Astrocyte (in vitro differentiated cells and primary cell): Measurements from ENCODE around the gene APOB. TPM values are rescaled to one million over a fixed set of nuclear protein-coding genes. Genes with fewer than 3 reads are reported as not detected.

Experiments
- DNase-seq: peaks from one replicate; pipeline ENCODE4 v3.0.0-alpha.2; 2010; ENCODE audit warnings: low read depth
- FAIRE-seq: peaks from 2 replicates; lab custom pipeline; 2011; peaks lifted over from hg19 to GRCh38; lab: Jason Lieb, UNC
- H2AFZ ChIP-seq: 2 replicates; pipeline ENCODE4 v1.6.0; 2012; ENCODE audit warnings: low read depth, low read length, inconsistent platforms
- H3K27ac ChIP-seq: 2 replicates; pipeline ENCODE4 v1.5.1; 2011; ENCODE audit warnings: low read depth, low read length, inconsistent platforms
- H3K27me3 ChIP-seq: 2 replicates; pipeline ENCODE4 v1.6.0; 2011; ENCODE audit warnings: low read length, inconsistent platforms; ENCODE audit not compliant: insufficient read depth
- H3K36me3 ChIP-seq: 2 replicates; pipeline ENCODE4 v1.5.1; 2011; ENCODE audit warnings: low read length, inconsistent platforms; ENCODE audit not compliant: insufficient read depth
- H3K4me1 ChIP-seq: 2 replicates; pipeline ENCODE4 v1.5.1; 2011; ENCODE audit warnings: low read length, inconsistent platforms; ENCODE audit not compliant: insufficient read depth
- H3K4me2 ChIP-seq: 2 replicates; pipeline ENCODE4 v1.6.0; 2012; ENCODE audit warnings: low read length, inconsistent platforms
- H3K4me3 ChIP-seq: 2 replicates; pipeline ENCODE4 v1.5.1; 2011; ENCODE audit warnings: low read depth, mild to moderate bottlenecking, low read length, inconsistent platforms; ENCODE audit not compliant: insufficient read depth
- H3K79me2 ChIP-seq: 2 replicates; pipeline ENCODE4 v1.6.0; 2012; ENCODE audit warnings: mild to moderate bottlenecking, low read length, inconsistent platforms; ENCODE audit not compliant: insufficient read depth
- H3K9ac ChIP-seq: 2 replicates; pipeline ENCODE4 v1.6.0; 2012; ENCODE audit warnings: mild to moderate bottlenecking, low read length, inconsistent platforms
- H3K9me3 ChIP-seq: 2 replicates; pipeline ENCODE4 v1.5.1; 2012; ENCODE audit warnings: low read depth, mild to moderate bottlenecking, low read length, inconsistent platforms; ENCODE audit not compliant: insufficient read depth
- H4K20me1 ChIP-seq: 2 replicates; pipeline ENCODE4 v1.6.0; 2012; ENCODE audit warnings: low read length, inconsistent platforms; ENCODE audit not compliant: insufficient read depth
- H3K27ac Mint-ChIP-seq: one replicate; pipeline ENCODE4 v1.8.0; 2021; ENCODE audit warnings: mild to moderate bottlenecking, mixed read lengths; ENCODE audit not compliant: unreplicated experiment
- H3K27me3 Mint-ChIP-seq: one replicate; pipeline ENCODE4 v1.8.0; 2021; ENCODE audit warnings: low read depth, mixed read lengths; ENCODE audit not compliant: unreplicated experiment
- H3K36me3 Mint-ChIP-seq: one replicate; pipeline ENCODE4 v1.8.0; 2021; ENCODE audit warnings: low read depth, mixed read lengths; ENCODE audit not compliant: unreplicated experiment
- H3K4me1 Mint-ChIP-seq: one replicate; pipeline ENCODE4 v1.8.0; 2021; ENCODE audit warnings: low read depth, mixed read lengths; ENCODE audit not compliant: unreplicated experiment
- H3K4me3 Mint-ChIP-seq: one replicate; pipeline ENCODE4 v1.8.0; 2021; ENCODE audit warnings: mild to moderate bottlenecking, moderate library complexity, mixed read lengths; ENCODE audit not compliant: unreplicated experiment
- H3K9me3 Mint-ChIP-seq: one replicate; pipeline ENCODE4 v1.8.0; 2021; ENCODE audit warnings: mild to moderate bottlenecking, mixed read lengths; ENCODE audit not compliant: unreplicated experiment
- EZH2 ChIP-seq: IDR thresholded peaks from 2 replicates; pipeline ENCODE4 v1.6.1; 2012; ENCODE audit warnings: mild to moderate bottlenecking, low read length, inconsistent platforms; ENCODE audit not compliant: insufficient read depth
- total RNA-seq: library from RNA; stranded (reverse); gene quantifications from 2 replicates; pipeline ENCODE4 v1.2.1, GENCODE V29; 2021
- TF ChIP-seq, protein P1 (sequence below): IDR thresholded peaks from 2 replicates; pipeline ENCODE4 v1.5.1; 2011; ENCODE audit warnings: low read depth, mild to moderate bottlenecking, inconsistent platforms, low read length, moderate library complexity; ENCODE audit not compliant: insufficient read depth

Gene APOB
- total RNA-seq, 1 donor from 2014 or later = 0.05 TPM

DNA sequence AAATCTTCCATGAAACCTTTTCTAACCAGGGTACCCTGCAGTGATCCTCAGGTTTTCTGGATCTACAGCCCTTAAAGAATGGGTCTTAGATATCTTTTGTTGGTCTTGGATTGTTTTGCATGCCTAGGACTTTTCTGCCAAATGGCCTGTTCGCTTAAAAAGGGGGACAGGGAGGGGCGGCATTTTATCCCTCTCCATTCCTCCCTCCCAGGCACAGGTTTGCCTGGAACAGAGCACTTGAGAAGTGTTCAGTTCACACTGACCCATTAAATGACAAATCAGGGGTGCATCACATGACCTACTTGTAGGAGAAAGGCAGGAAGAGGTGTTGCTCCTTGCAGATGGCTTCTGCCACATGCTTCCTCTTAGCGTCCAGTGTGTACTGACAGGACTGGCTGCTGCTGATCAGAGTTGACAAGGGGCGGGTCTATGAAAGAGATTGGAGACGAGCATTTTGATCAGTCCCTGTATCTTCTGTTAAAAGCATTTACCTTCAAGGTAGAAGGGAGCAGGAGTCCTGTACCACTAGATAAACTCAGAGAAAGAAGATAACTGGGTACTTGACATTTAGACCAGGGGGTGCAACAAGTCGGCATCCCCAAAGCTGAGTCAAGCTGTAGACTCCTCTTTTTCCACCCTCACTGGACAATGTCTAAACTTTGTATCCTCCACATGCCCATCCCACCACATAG is 8.4 kb downstream of the APOB start:
- Histone ChIP-seq H3K27ac (no peak overlapping the region), H4K20me1 (no peaks in the 10 kb centered on the region), H3K4me2 (no peak overlapping the region), H3K4me3 (no peak overlapping the region), H3K9ac (no peak overlapping the region), H3K27me3 (no peaks in the 10 kb centered on the region), H3K36me3 (no peaks in the 10 kb centered on the region), H3K4me1 (no peaks in the 10 kb centered on the region), H3K79me2 (no peaks in the 10 kb centered on the region), H3K9me3 (no peaks in the 10 kb centered on the region), H2AFZ (no peak overlapping the region)
- H3K36me3 Mint-ChIP-seq = no peaks in the 10 kb centered on the region
- DNase-seq (no peak), FAIRE-seq (no peak)
- peaks cover 29% of the 10 kb centered on the region for H3K27me3 Mint-ChIP-seq
- no peak for TF ChIP-seq EZH2
- TF ChIP-seq, protein P1, sequence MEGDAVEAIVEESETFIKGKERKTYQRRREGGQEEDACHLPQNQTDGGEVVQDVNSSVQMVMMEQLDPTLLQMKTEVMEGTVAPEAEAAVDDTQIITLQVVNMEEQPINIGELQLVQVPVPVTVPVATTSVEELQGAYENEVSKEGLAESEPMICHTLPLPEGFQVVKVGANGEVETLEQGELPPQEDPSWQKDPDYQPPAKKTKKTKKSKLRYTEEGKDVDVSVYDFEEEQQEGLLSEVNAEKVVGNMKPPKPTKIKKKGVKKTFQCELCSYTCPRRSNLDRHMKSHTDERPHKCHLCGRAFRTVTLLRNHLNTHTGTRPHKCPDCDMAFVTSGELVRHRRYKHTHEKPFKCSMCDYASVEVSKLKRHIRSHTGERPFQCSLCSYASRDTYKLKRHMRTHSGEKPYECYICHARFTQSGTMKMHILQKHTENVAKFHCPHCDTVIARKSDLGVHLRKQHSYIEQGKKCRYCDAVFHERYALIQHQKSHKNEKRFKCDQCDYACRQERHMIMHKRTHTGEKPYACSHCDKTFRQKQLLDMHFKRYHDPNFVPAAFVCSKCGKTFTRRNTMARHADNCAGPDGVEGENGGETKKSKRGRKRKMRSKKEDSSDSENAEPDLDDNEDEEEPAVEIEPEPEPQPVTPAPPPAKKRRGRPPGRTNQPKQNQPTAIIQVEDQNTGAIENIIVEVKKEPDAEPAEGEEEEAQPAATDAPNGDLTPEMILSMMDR = no peak
- no peaks in the 10 kb centered on the region for H3K4me1 Mint-ChIP-seq
- peaks cover 4% of the 10 kb centered on the region for H3K9me3 Mint-ChIP-seq
- no peak overlapping the region for H3K27ac Mint-ChIP-seq
- H3K4me3 Mint-ChIP-seq = no peak overlapping the region

DNA sequence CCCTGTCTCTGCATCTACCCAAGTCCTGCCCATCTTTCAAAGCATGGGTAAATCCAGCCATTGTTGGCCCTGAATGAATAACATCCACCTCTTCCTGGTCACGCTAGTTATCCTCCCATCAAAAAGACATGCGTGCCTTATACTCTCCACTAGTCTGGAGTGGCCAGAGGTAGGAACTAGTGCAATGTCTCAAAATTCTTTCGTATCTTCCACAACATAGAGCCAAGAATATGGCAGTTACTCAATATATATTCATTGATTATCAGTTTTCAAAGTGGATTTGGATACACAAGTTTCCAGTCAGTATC is 8.9 kb downstream of the APOB start:
- no peaks in the 10 kb centered on the region for H3K9me3 ChIP-seq
- no peaks in the 10 kb centered on the region for H4K20me1 ChIP-seq
- H3K27ac Mint-ChIP-seq = no peak overlapping the region
- H3K36me3 Mint-ChIP-seq = no peaks in the 10 kb centered on the region
- H3K4me3 Mint-ChIP-seq = no peak overlapping the region
- H3K27ac ChIP-seq = no peak overlapping the region
- H3K27me3 Mint-ChIP-seq = peaks cover 24% of the 10 kb centered on the region
- TF ChIP-seq EZH2 = no peak
- TF ChIP-seq, protein P1 = no peak
- no peak overlapping the region for H2AFZ ChIP-seq
- no peak overlapping the region for H3K4me3 ChIP-seq
- no peaks in the 10 kb centered on the region for H3K4me1 Mint-ChIP-seq
- no peak for DNase-seq
- no peak overlapping the region for H3K9ac ChIP-seq
- no peak overlapping the region for H3K4me2 ChIP-seq
- no peaks in the 10 kb centered on the region for H3K4me1 ChIP-seq
- peaks cover 4% of the 10 kb centered on the region for H3K9me3 Mint-ChIP-seq
- H3K79me2 ChIP-seq = no peaks in the 10 kb centered on the region
- H3K36me3 ChIP-seq = no peaks in the 10 kb centered on the region
- FAIRE-seq = no peak
- H3K27me3 ChIP-seq = no peaks in the 10 kb centered on the region

DNA sequence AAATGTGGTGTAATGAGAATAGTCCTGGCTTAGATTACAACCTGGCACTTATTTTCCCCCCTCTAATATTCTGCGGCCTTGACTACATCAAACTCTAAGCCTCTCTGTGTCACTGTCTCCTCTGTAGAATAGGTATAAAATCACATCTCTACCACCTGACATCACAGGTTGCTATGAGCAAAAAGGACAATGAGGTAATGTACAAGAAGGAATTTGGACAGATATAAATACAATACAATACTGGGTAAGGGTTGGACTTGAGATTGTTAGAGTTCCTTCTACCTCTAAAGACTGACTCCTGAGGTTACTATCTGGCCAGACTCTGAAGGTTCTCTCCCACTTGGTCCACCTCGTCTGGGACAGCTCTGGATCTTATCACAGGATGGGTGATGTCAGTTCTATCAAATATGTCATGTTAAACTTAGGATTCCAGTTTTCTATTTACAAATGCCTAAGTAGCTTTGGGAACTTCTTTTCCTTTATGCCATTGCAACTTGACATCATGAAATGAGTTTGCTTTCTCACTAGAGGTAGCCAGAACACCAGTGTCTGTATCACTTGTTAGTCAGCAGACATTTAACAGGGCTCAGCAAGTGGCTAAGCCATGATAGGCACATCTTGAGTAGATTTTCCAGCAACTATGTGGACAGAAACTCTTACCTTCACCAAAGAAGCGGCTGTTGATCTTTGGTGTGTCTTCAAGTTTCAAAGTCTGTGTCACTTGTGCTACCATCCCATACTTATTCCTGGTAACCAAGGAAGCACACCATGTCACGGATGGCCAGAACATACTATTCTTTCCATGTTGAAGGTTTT is 9.5 kb downstream of the APOB start:
- no peak overlapping the region for H3K27ac ChIP-seq
- H3K79me2 ChIP-seq = no peaks in the 10 kb centered on the region
- peaks cover 4% of the 10 kb centered on the region for H3K9me3 Mint-ChIP-seq
- FAIRE-seq = no peak
- H3K4me1 ChIP-seq = no peaks in the 10 kb centered on the region
- H4K20me1 ChIP-seq = no peaks in the 10 kb centered on the region
- H3K4me3 ChIP-seq = no peak overlapping the region
- H3K36me3 ChIP-seq = no peaks in the 10 kb centered on the region
- no peaks in the 10 kb centered on the region for H3K36me3 Mint-ChIP-seq
- no peak overlapping the region for H2AFZ ChIP-seq
- H3K4me3 Mint-ChIP-seq = no peak overlapping the region
- H3K4me1 Mint-ChIP-seq = no peaks in the 10 kb centered on the region
- H3K27me3 Mint-ChIP-seq = peaks cover 20% of the 10 kb centered on the region
- TF ChIP-seq, protein P1 = no peak
- no peak for TF ChIP-seq EZH2
- H3K9ac ChIP-seq = no peak overlapping the region
- H3K27me3 ChIP-seq = no peaks in the 10 kb centered on the region
- no peak overlapping the region for H3K4me2 ChIP-seq
- no peak overlapping the region for H3K27ac Mint-ChIP-seq
- H3K9me3 ChIP-seq = no peaks in the 10 kb centered on the region
- no peak for DNase-seq
